ENCODE data around the gene SLFN12L.

GRCh38 chr17:35468475-35468874, 69.0 kb downstream of the SLFN12L start:
- no peak for TF ChIP-seq CTCF (IDR thresholded peaks at IDR 0.05)
- no peak for TF ChIP-seq POLR2A (IDR thresholded peaks at IDR 0.05)
